ENCODE results near the gene CTSW. TPM values are rescaled to one million over a fixed set of nuclear protein-coding genes. Genes with fewer than 3 reads are reported as not detected.

The CTSW gene
- total RNA-seq, 1 experiment from 2014 or later: not detected

GRCh38 chr11:65912845-65913244 lies 33.2 kb downstream of the CTSW start (continued):
- no peak for TF ChIP-seq ZNF281 (CRISPR knock-in tag; IDR thresholded peaks at IDR 0.05)
- TF ChIP-seq MXD4 (CRISPR knock-in tag; IDR thresholded peaks at IDR 0.05; ENCODE audit: borderline replicate concordance): no peak
- no peak for TF ChIP-seq NFATC4 (CRISPR knock-in tag; IDR thresholded peaks at IDR 0.05)
- no peak for TF ChIP-seq RORB (CRISPR knock-in tag; IDR thresholded peaks at IDR 0.05)
- no peak for TF ChIP-seq FOXJ3 (CRISPR knock-in tag; IDR thresholded peaks at IDR 0.05; ENCODE audit: borderline replicate concordance)

- CTCF ChIA-PET: interaction anchor here (0.6 to 2.6 kb wide), 5 partner anchors 24 to 1731 kb away, joined by 3 to 9 read pairs (median 5); partner anchors contain the start of genes CCDC85B and FIBP
- Mint-ChIP-seq H3K4me3 (no peak overlapping the region), H3K27me3 (ENCODE audit: low read depth) (peaks cover 6% of the 10 kb centered on the region), H3K27ac (no peak overlapping the region; the same call in none of the 2 replicates), H3K36me3 (no peaks in the 10 kb centered on the region), H3K4me1 (peaks cover 23% of the 10 kb centered on the region), H3K9me3 (no peaks in the 10 kb centered on the region)
- no peak for DNase-seq (ENCODE audit: low spot score)
- POLR2A ChIA-PET: interaction anchor here (0.6 to 1.2 kb wide), 4 partner anchors 24 to 116 kb away, joined by 3 to 5 read pairs (median 3); partner anchors contain the start of genes CCDC85B, FIBP and MUS81
- TF ChIP-seq MXD4 (CRISPR knock-in tag; IDR thresholded peaks at IDR 0.05; ENCODE audit: borderline replicate concordance) (no peak), HMGA2 (CRISPR knock-in tag; IDR thresholded peaks at IDR 0.05) (no peak), ERG (CRISPR knock-in tag; IDR thresholded peaks at IDR 0.05) (no peak), KAT7 (CRISPR knock-in tag; IDR thresholded peaks at IDR 0.05; ENCODE audit: borderline replicate concordance) (no peak), ZNF532 (CRISPR knock-in tag; IDR thresholded peaks at IDR 0.05; ENCODE audit: borderline replicate concordance) (no peak), ZNF425 (CRISPR knock-in tag; conservative IDR thresholded peaks at IDR 0.05) (no peak)
- ATAC-seq: no peak
Observed at GRCh38 chr11:65915101-65915820, 35.6 kb downstream of the CTSW start.

- DNase-seq (ENCODE audit: low spot score): no peak
- POLR2A ChIA-PET: interaction anchor here (0.6 to 1.2 kb wide), 4 partner anchors 25 to 57 kb away, joined by 3 read pairs; partner anchors contain the start of genes CCDC85B and MUS81
- TF ChIP-seq IRF2 (CRISPR knock-in tag; IDR thresholded peaks at IDR 0.05; ENCODE audit: borderline replicate concordance, low read depth) (no peak), USF2 (CRISPR knock-in tag; IDR thresholded peaks at IDR 0.05) (no peak), ZNF138 (CRISPR knock-in tag; conservative IDR thresholded peaks at IDR 0.05) (no peak), ZBTB21 (CRISPR knock-in tag; IDR thresholded peaks at IDR 0.05; ENCODE audit: borderline replicate concordance) (no peak), CREB1 (CRISPR knock-in tag; IDR thresholded peaks at IDR 0.05) (no peak), ZNF121 (CRISPR knock-in tag; IDR thresholded peaks at IDR 0.05) (no peak), ZNF512 (CRISPR knock-in tag; IDR thresholded peaks at IDR 0.05; ENCODE audit: borderline replicate concordance) (no peak)
- H3K36me3 Mint-ChIP-seq: no peaks in the 10 kb centered on the region
- H3K27ac Mint-ChIP-seq: no peak overlapping the region
- peaks cover 6% of the 10 kb centered on the region for H3K27me3 Mint-ChIP-seq (ENCODE audit: low read depth)
- CTCF ChIA-PET: interaction anchor here (0.6 to 2.6 kb wide), 5 partner anchors 25 to 1731 kb away, joined by 3 to 9 read pairs (median 5); partner anchors contain the start of gene CCDC85B
- no peak overlapping the region for H3K4me3 Mint-ChIP-seq
- H3K4me1 Mint-ChIP-seq: peaks cover 23% of the 10 kb centered on the region
- H3K9me3 Mint-ChIP-seq: no peaks in the 10 kb centered on the region
- no peak for ATAC-seq
Observed at GRCh38 chr11:65915821-65916251, 36.2 kb downstream of the CTSW start.
